ENCODE measurements around the gene FFAR2. TPM values are rescaled to one million over a fixed set of nuclear protein-coding genes. Genes with fewer than 3 reads are reported as not detected.
"Not testable (repeated sequence)": the region's sequence is repeated elsewhere in the genome, so short reads cannot be mapped to it uniquely, and the experiment has no call there.

The FFAR2 gene
- total RNA-seq, 4 donors from 2014 or later, result 0.80 to 1.8 (median 1.0) TPM; not detected in 1

DNA sequence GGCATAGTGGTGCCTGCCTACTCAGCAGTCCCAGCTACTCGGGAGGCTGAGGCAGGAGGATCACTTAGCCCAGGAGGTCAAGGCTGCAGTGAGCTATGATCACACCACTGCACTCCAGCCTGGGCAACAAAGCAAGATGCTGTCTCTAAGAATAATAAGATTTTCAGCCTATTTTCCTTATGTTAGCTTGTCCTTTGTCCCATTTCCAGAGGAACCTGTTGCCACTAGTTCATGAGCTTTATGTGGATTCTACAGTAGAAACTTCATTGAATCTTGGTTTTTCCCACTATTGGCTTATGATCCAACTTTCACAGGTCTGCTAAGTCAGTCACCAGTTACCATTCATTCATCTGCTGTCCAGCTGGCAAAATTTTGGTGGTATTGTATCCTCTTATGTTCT lies 18.2 kb downstream of the FFAR2 start:
- TF ChIP-seq CTCF (IDR thresholded peaks at IDR 0.05), result no peak
- TF ChIP-seq POLR2A (IDR thresholded peaks at IDR 0.05), result no peak
- Histone ChIP-seq H3K27me3 (no peaks in the 10 kb centered on the region), H3K4me1 (peaks cover 0 to 20% (median 9%) of the 10 kb centered on the region in 4 donors), H3K36me3 (no peaks in the 10 kb centered on the region), H3K9me3 (no peaks in the 10 kb centered on the region), H3K27ac (no peak overlapping the region), H3K4me3 (no peak overlapping the region)
- no peak for DNase-seq

DNA sequence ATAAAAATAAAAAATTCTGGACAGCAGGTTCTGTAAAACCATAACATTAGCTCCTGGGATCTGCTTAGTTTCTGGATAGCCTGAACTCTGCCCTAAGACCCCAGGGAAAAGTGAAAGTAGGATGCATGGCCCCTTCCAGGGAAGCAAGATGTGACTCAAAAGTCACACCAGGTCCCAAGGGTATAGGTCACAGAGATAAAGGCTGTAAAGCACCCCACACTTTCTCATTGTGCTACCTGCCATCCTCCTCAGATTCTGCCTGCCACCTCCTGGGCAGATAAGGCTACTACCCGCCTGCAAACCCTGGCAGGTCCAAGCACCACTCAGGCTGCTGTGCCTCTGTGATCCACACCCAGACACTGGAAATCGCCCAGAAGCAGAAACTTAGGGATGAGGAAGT lies 20.6 kb downstream of the FFAR2 start:
- peak; percentile 59 to 88 (median 75) for DNase-seq
- H3K9me3 ChIP-seq, result no peaks in the 10 kb centered on the region
- peaks cover 0 to 5% (median 0%) of the 10 kb centered on the region in 4 donors for H3K4me1 ChIP-seq
- no peak overlapping the region for H3K27ac ChIP-seq
- no peaks in the 10 kb centered on the region for H3K36me3 ChIP-seq
- no peaks in the 10 kb centered on the region for H3K27me3 ChIP-seq
- no peak overlapping the region for H3K4me3 ChIP-seq
- TF ChIP-seq CTCF (IDR thresholded peaks at IDR 0.05) (peak; percentile 42 to 93 (median 82)), POLR2A (IDR thresholded peaks at IDR 0.05) (no peak)

DNA sequence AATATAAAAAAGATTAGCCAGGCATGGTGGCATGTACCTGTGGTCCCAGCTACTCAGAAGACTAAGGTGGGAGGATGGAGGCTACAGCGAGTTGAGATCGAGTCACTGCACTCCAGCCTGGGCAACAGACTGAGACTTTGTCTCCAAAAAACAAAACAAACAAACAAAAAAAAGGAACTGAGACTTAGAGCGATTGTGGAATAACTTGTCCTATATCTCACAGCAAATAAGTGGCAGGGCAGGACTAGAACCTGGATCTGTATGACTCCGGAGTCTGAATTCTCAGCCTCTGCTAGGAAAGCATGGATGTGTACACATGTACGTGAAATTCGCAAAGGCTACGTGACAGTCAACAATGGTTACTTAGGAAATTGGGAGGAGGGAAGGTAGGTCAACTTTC lies 22.1 kb downstream of the FFAR2 start:
- TF ChIP-seq POLR2A (IDR thresholded peaks at IDR 0.05), result no peak
- TF ChIP-seq CTCF (IDR thresholded peaks at IDR 0.05), result no peak
- no peak overlapping the region for H3K27ac ChIP-seq
- peaks cover 0 to 5% (median 0%) of the 10 kb centered on the region in 4 donors for H3K4me1 ChIP-seq
- H3K9me3 ChIP-seq, result no peaks in the 10 kb centered on the region
- no peak for DNase-seq
- H3K27me3 ChIP-seq, result no peaks in the 10 kb centered on the region
- H3K4me3 ChIP-seq, result no peak overlapping the region
- no peaks in the 10 kb centered on the region for H3K36me3 ChIP-seq

DNA sequence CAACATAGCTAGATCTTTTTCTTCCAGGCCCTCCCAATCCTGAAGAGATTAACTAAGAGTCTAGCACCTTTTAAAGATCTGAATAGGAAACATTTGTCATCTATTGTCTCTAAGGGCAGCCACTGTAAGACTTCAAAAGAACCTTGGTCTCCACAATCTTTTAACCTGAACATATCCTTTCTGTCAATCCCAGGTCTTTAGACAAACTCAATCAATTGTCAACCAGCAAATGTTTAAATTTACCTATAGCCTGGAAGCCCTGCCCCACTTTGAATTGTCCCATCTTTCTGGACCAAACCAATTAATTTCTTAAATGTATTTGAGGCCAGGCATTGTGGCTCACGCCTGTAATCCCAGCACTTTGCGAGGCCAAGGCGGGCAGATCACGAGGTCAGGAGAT lies 23.0 kb downstream of the FFAR2 start:
- not testable (repeated sequence) for H3K36me3 ChIP-seq, H3K27ac ChIP-seq, H3K27me3 ChIP-seq, H3K4me1 ChIP-seq, H3K4me3 ChIP-seq, H3K9me3 ChIP-seq, DNase-seq

GRCh38 chr19:35471946-35472345 lies 23.9 kb downstream of the FFAR2 start:
- TF ChIP-seq POLR2A (IDR thresholded peaks at IDR 0.05) (no peak), CTCF (IDR thresholded peaks at IDR 0.05) (no peak)
- H3K36me3 ChIP-seq, result no peaks in the 10 kb centered on the region
- no peak for DNase-seq
- peaks cover 0 to 5% (median 0%) of the 10 kb centered on the region in 4 donors for H3K4me1 ChIP-seq
- H3K27me3 ChIP-seq, result no peaks in the 10 kb centered on the region
- no peaks in the 10 kb centered on the region for H3K9me3 ChIP-seq
- no peak overlapping the region for H3K4me3 ChIP-seq
- H3K27ac ChIP-seq, result no peak overlapping the region

DNA sequence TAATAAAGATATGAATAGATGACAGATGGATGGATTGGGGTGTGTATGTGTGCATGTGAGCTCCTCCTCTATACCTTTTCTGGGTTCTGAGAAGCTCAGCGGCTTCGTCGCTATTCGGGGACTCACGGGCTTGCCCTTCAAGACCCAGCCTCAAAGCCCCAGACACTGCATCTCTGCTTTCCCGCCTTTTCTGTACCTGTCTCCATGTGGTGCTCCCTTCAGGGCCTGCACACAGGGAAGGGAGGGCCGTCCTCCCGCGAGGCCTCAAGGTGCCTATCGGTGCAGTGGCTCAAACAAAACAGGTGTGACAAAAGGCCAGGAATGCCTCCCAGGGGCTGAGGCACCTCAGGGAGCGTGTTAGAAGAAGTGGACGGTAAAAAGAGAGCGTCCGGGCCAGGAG lies 26.0 kb downstream of the FFAR2 start:
- H3K4me1 ChIP-seq, result no peaks in the 10 kb centered on the region
- no peak overlapping the region for H3K4me3 ChIP-seq
- no peaks in the 10 kb centered on the region for H3K36me3 ChIP-seq
- H3K9me3 ChIP-seq, result no peaks in the 10 kb centered on the region
- TF ChIP-seq CTCF (IDR thresholded peaks at IDR 0.05) (no peak), POLR2A (IDR thresholded peaks at IDR 0.05) (no peak)
- H3K27ac ChIP-seq, result no peak overlapping the region
- DNase-seq, result no peak
- H3K27me3 ChIP-seq, result no peaks in the 10 kb centered on the region

- not testable (repeated sequence) for H3K27me3 ChIP-seq, DNase-seq, H3K9me3 ChIP-seq, H3K27ac ChIP-seq, H3K4me3 ChIP-seq, H3K36me3 ChIP-seq, H3K4me1 ChIP-seq
Measured at GRCh38 chr19:35474594-35474993, 26.5 kb downstream of the FFAR2 start.

Measured in Peyer's patch (tissue), 4 donors.